Measurements from ENCODE around the gene PIP5KL1. TPM values are rescaled to one million over a fixed set of nuclear protein-coding genes. Genes with fewer than 3 reads are reported as not detected.
"Not testable (repeated sequence)": the region's sequence is repeated elsewhere in the genome, so short reads cannot be mapped to it uniquely, and the experiment has no call there.

The PIP5KL1 gene
- total RNA-seq, 2 donors from 2014 or later, result 0.85 to 0.89 TPM

- Histone ChIP-seq H3K4me3 (no peak overlapping the region), H3K27ac (no peak overlapping the region), H3K27me3 (no peaks in the 10 kb centered on the region), H3K4me1 (no peaks in the 10 kb centered on the region), H3K9ac (ENCODE audit: low read depth in 2 of 2, low read length in 2 of 2) (peak overlapping the region in 1 of 2 donors; percentile 24), H3K9me3 (no peaks in the 10 kb centered on the region), H3K36me3 (peaks cover 14% of the 10 kb centered on the region)
- no peak for TF ChIP-seq CTCF (IDR thresholded peaks at IDR 0.05)
- intact Hi-C loops (cut with DNase I), result no loop called here
- no peak for DNase-seq
These were observed 46.1 kb downstream of the PIP5KL1 start for GRCh38 chr9:127884427-127884911.

- intact Hi-C loops (cut with DNase I), result no loop called here
- DNase-seq, result no peak
- H3K36me3 ChIP-seq, result peaks cover 14% of the 10 kb centered on the region
- no peak for TF ChIP-seq CTCF (IDR thresholded peaks at IDR 0.05)
- H3K9me3 ChIP-seq, result no peaks in the 10 kb centered on the region
- H3K4me3 ChIP-seq, result no peak overlapping the region
- H3K27me3 ChIP-seq, result no peaks in the 10 kb centered on the region
- no peak overlapping the region for H3K9ac ChIP-seq (ENCODE audit: low read depth in 2 of 2, low read length in 2 of 2)
- no peaks in the 10 kb centered on the region for H3K4me1 ChIP-seq
- H3K27ac ChIP-seq, result no peak overlapping the region
These were observed 46.6 kb downstream of the PIP5KL1 start for GRCh38 chr9:127883959-127884358.

GRCh38 chr9:127881715-127882114 is 48.9 kb downstream of the PIP5KL1 start:
- intact Hi-C loops (cut with DNase I); H3K9me3 ChIP-seq; DNase-seq; H3K4me1 ChIP-seq; H3K9ac ChIP-seq (ENCODE audit: low read depth in 2 of 2, low read length in 2 of 2); H3K27me3 ChIP-seq; H3K36me3 ChIP-seq; H3K4me3 ChIP-seq; H3K27ac ChIP-seq: not testable (repeated sequence)

- intact Hi-C loops (cut with DNase I), result no loop called here
- Histone ChIP-seq H3K9ac (ENCODE audit: low read depth in 2 of 2, low read length in 2 of 2) (no peak overlapping the region), H3K27ac (no peak overlapping the region), H3K36me3 (no peaks in the 10 kb centered on the region), H3K4me1 (peaks cover 11% of the 10 kb centered on the region), H3K4me3 (no peak overlapping the region), H3K27me3 (no peaks in the 10 kb centered on the region), H3K9me3 (no peaks in the 10 kb centered on the region)
- DNase-seq, result no peak
- no peak for TF ChIP-seq CTCF (IDR thresholded peaks at IDR 0.05)
These were observed 50.4 kb downstream of the PIP5KL1 start for GRCh38 chr9:127880143-127880542.

- DNase-seq, result no peak
- no peaks in the 10 kb centered on the region for H3K9me3 ChIP-seq
- no peaks in the 10 kb centered on the region for H3K27me3 ChIP-seq
- intact Hi-C loops (cut with DNase I), result loop anchor here (10.0 kb wide), 1 partner anchor 74 kb away; the partner anchor contains the start of gene FPGS
- TF ChIP-seq CTCF (IDR thresholded peaks at IDR 0.05), result no peak
- no peaks in the 10 kb centered on the region for H3K36me3 ChIP-seq
- H3K9ac ChIP-seq (ENCODE audit: low read depth in 2 of 2, low read length in 2 of 2), result no peak overlapping the region
- H3K4me3 ChIP-seq, result no peak overlapping the region
- H3K27ac ChIP-seq, result no peak overlapping the region
- H3K4me1 ChIP-seq, result peaks cover 23% of the 10 kb centered on the region
These were observed 51.8 kb downstream of the PIP5KL1 start for GRCh38 chr9:127878652-127879390.

GRCh38 chr9:127878001-127878651 is 52.5 kb downstream of the PIP5KL1 start:
- H3K4me1 ChIP-seq, result peaks cover 23% of the 10 kb centered on the region
- peak overlapping the region; percentile 58 to 70 for H3K9ac ChIP-seq (ENCODE audit: low read depth in 2 of 2, low read length in 2 of 2)
- H3K9me3 ChIP-seq, result no peaks in the 10 kb centered on the region
- peak overlapping the region; percentile 56 for H3K27ac ChIP-seq
- H3K27me3 ChIP-seq, result no peaks in the 10 kb centered on the region
- TF ChIP-seq CTCF (IDR thresholded peaks at IDR 0.05), result no peak
- no peak for DNase-seq
- H3K36me3 ChIP-seq, result no peaks in the 10 kb centered on the region
- H3K4me3 ChIP-seq, result peak overlapping the region; percentile 51
- intact Hi-C loops (cut with DNase I), result loop anchor here (10.0 kb wide), 1 partner anchor 73 kb away; the partner anchor contains the start of gene FPGS

All from colonic mucosa (tissue), 4 donors.